ENCODE data around the gene EPS8L3. TPM values are rescaled to one million over a fixed set of nuclear protein-coding genes. Genes with fewer than 3 reads are reported as not detected.

The EPS8L3 gene
- total and polyA plus RNA-seq, 2 of the 4 experiments (the other 2 are of a cell fraction), result not detected

DNA sequence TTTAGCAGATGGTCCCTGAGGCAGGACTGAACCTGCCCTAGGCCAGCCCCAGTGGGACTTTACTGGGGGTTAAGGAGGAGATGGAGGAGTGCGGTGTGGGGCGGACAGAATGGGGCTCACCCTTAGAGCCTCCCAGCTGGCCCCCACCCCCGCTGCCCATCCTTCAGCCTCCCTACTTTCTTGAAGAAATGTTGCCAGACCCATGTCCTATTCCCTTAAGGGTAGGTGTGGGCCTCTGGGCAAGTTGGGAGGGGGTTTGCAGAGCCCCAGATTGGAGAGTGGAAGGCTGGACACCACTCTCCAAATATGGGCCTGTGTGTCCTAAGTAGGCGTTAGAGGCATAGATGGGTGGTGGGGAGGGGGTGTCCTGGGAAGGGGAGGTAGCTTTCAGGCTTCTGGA lies 19.2 kb upstream of the EPS8L3 start:
- no peaks in the 10 kb centered on the region for H3K9me3 ChIP-seq (ENCODE audit: control insufficient read depth, insufficient read depth, low read length)
- ChIA-PET CTCF (interaction anchor here (1.1 to 2.5 kb wide), 3 partner anchors 10 to 201 kb away, joined by 3 to 20 read pairs (median 5); partner anchors contain the start of gene AHCYL1), POLR2A (ENCODE audit: unreplicated experiment) (interaction anchor here (2.0 kb wide), 1 partner anchor 135 kb away, joined by 9 read pairs; no protein-coding TSS in a partner anchor)
- DNase-seq, result no peak
- H2AK5ac ChIP-seq (ENCODE audit: low read depth, low read length), result peak overlapping the region; percentile 86
- no CpG with 5 or more reads among the region's 4 CpGs for WGBS, 2 experiments (ENCODE audit: extremely low coverage in 2 of 2, insufficient read length in 1 of 2)
- H3K4me1 ChIP-seq (ENCODE audit: control insufficient read depth, insufficient read depth, low read length), result peaks cover 27% of the 10 kb centered on the region
- in situ Hi-C loops (cut with MboI; ENCODE audit: low sequenced_read_pairs) (loop anchor here (25.0 kb wide), 1 partner anchor 129 kb away; the partner anchor contains the start of gene CSF1), intact Hi-C loops (cut with micrococcal nuclease) (loop anchor here (1.0 to 2.0 kb wide), 2 partner anchors 94 to 222 kb away; no protein-coding TSS in a partner anchor), dilution Hi-C loops (cut with HindIII; ENCODE audit: low sequenced_read_pairs, unreplicated experiment) (no loop called here)
- BruUV-seq (replicated peaks), result no TSS peak
- peak overlapping the region; percentile 17 for H2BK5ac ChIP-seq (ENCODE audit: low read depth, low read length, poor library complexity, severe bottlenecking)
- peak overlapping the region; percentile 79 for H3K4ac ChIP-seq (ENCODE audit: low read depth, low read length)
- H3K14ac ChIP-seq (replicated peaks; ENCODE audit: low read depth, low read length), result peak overlapping the region; percentile 70; the same call in 1 of the 2 replicates
- H2BK15ac ChIP-seq (ENCODE audit: low read depth, low read length), result peak overlapping the region; percentile 73; the same call in 1 of the 3 replicates
- peak overlapping the region in 1 of 2 experiments; percentile 71; a peak in 1 of 4 replicates for H4K8ac ChIP-seq (ENCODE audit: low read depth in 2 of 2, low read length in 2 of 2)
- no peak overlapping the region; the same call in 1 of the 2 replicates for H3K23ac ChIP-seq (ENCODE audit: low read depth, low read length)
- H3K56ac ChIP-seq (ENCODE audit: extremely low read depth, insufficient read depth, low read length), result peak overlapping the region; percentile 29; the same call in 1 of the 2 replicates
- H3K9me1 ChIP-seq (ENCODE audit: insufficient read depth, low read length), result peaks cover 28% of the 10 kb centered on the region
- peak overlapping the region; percentile 74 for H4K91ac ChIP-seq (ENCODE audit: insufficient read depth, low read depth, low read length)
- H4K20me1 ChIP-seq (ENCODE audit: insufficient read depth, low read length), result no peaks in the 10 kb centered on the region
- H3K18ac ChIP-seq (ENCODE audit: low read depth, low read length), result peak overlapping the region; percentile 49; the same call in 1 of the 2 replicates
- H3K27ac ChIP-seq (ENCODE audit: insufficient read depth, low read length), result peak overlapping the region; percentile 38; the same call in 1 of the 2 replicates
- TF ChIP-seq CHD1 (IDR thresholded peaks at IDR 0.05; ENCODE audit: low read depth, low read length) (no peak), FOS (IDR thresholded peaks at IDR 0.05; ENCODE audit: low read depth, low read length) (no peak), MAFK (IDR thresholded peaks at IDR 0.05; ENCODE audit: low read depth, low read length) (no peak), POLR2A (IDR thresholded peaks at IDR 0.05; ENCODE audit: low read depth, low read length) (no peak), NFE2L2 (IDR thresholded peaks at IDR 0.05; ENCODE audit: low read depth, low read length) (no peak), MAZ (IDR thresholded peaks at IDR 0.05; ENCODE audit: borderline replicate concordance, low read depth, low read length) (no peak), USF2 (IDR thresholded peaks at IDR 0.05; ENCODE audit: low read depth, low read length) (no peak)
- H3K4me3 ChIP-seq (ENCODE audit: insufficient read depth, low read depth, low read length), result no peak overlapping the region
- H2BK20ac ChIP-seq (ENCODE audit: low read depth, low read length), result peak overlapping the region; percentile 89
- H3K9ac ChIP-seq (ENCODE audit: low read depth, low read length), result no peak overlapping the region
- H3K79me1 ChIP-seq (ENCODE audit: low read depth in 1 of 2, low read length in 2 of 2), result no peaks in the 10 kb centered on the region
- H3K4me2 ChIP-seq (ENCODE audit: low read depth, low read length), result peak overlapping the region; percentile 7; the same call in 1 of the 2 replicates
- H2AFZ ChIP-seq (replicated peaks; ENCODE audit: low read length, poor library complexity), result peak overlapping the region; percentile 18
- peak overlapping the region; percentile 7 for H2AK9ac ChIP-seq (replicated peaks; ENCODE audit: low read depth, low read length, poor library complexity)
- H3K27me3 ChIP-seq (ENCODE audit: control insufficient read depth, insufficient read depth, low read length), result no peaks in the 10 kb centered on the region
- H4K5ac ChIP-seq (ENCODE audit: low read depth, low read length), result peak overlapping the region; percentile 9; the same call in 1 of the 2 replicates
- no peaks in the 10 kb centered on the region for H3K36me3 ChIP-seq (ENCODE audit: control insufficient read depth, insufficient read depth, low read length)
- ATAC-seq (ENCODE audit: low read depth), result peak; percentile 15
- peak overlapping the region; percentile 85 for H2BK120ac ChIP-seq (ENCODE audit: low read depth, low read length)

Measured in IMR-90 (cell line).